GM12865 (cell line): Measurements from ENCODE around the gene ASCC2.
"Not testable (repeated sequence)": the region's sequence is repeated elsewhere in the genome, so short reads cannot be mapped to it uniquely, and the experiment has no call there.

Experiments
- DNase-seq: peaks from one replicate; pipeline ENCODE4 v3.0.0; 2010; ENCODE audit warnings: low read depth
- H3K4me3 ChIP-seq: 2 replicates; pipeline ENCODE4 v1.5.1; 2011; ENCODE audit warnings: mild to moderate bottlenecking, low read depth, low read length, control low read depth
- TF ChIP-seq, protein P1 (sequence below): IDR thresholded peaks from 2 replicates; pipeline ENCODE4 v1.5.1; 2011; ENCODE audit warnings: low read length, control low read depth, low read depth, inconsistent platforms; ENCODE audit not compliant: insufficient read depth; ENCODE audit errors: missing control alignments

Gene ASCC2

GRCh38 chr22:29870574-29870973 lies 32.5 kb upstream of the ASCC2 start:
- H3K4me3 ChIP-seq = no peak overlapping the region
- TF ChIP-seq, protein P1, sequence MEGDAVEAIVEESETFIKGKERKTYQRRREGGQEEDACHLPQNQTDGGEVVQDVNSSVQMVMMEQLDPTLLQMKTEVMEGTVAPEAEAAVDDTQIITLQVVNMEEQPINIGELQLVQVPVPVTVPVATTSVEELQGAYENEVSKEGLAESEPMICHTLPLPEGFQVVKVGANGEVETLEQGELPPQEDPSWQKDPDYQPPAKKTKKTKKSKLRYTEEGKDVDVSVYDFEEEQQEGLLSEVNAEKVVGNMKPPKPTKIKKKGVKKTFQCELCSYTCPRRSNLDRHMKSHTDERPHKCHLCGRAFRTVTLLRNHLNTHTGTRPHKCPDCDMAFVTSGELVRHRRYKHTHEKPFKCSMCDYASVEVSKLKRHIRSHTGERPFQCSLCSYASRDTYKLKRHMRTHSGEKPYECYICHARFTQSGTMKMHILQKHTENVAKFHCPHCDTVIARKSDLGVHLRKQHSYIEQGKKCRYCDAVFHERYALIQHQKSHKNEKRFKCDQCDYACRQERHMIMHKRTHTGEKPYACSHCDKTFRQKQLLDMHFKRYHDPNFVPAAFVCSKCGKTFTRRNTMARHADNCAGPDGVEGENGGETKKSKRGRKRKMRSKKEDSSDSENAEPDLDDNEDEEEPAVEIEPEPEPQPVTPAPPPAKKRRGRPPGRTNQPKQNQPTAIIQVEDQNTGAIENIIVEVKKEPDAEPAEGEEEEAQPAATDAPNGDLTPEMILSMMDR = no peak
- DNase-seq = no peak

DNA sequence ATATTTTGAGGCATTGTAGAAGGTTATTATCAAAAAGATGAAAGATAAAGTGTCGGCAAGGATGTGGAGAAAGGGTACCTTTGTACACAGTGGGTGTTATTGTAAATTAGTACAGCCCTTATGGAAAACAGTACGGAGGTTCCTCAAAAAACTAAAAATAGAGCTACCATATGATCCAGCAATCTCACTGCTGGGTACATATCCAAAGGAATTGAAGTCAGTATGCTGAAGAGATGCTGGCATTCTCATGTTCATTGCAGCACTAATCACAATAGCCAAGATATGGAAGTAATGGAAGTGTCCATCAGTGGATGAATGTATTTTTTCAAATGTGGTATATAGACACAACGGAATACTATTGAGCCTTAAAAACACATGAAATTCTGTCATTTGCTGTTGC lies 29.8 kb upstream of the ASCC2 start:
- no peak overlapping the region for H3K4me3 ChIP-seq
- DNase-seq = no peak
- TF ChIP-seq, protein P1 = no peak

DNA sequence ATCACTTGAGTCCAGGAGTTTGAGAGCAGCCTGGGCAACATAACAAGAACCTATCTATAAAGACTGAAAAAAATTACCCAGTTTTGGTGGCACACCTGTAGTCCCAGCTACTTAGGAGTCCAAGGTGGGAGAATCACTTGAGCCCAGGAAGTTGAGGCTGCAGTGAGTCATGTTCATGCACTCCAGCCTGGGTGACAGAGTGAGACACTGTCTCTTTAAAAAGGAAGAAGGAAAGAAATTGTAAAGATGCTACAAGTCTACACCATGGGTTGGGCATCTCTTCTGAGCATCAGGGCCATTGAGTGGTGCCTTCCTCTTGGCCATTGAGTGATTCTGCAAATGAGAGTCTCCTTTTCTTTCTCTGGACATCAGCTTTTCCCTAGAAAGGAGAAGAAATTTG lies 29.2 kb upstream of the ASCC2 start:
- no peak overlapping the region for H3K4me3 ChIP-seq
- TF ChIP-seq, protein P1 = no peak
- DNase-seq = no peak

DNA sequence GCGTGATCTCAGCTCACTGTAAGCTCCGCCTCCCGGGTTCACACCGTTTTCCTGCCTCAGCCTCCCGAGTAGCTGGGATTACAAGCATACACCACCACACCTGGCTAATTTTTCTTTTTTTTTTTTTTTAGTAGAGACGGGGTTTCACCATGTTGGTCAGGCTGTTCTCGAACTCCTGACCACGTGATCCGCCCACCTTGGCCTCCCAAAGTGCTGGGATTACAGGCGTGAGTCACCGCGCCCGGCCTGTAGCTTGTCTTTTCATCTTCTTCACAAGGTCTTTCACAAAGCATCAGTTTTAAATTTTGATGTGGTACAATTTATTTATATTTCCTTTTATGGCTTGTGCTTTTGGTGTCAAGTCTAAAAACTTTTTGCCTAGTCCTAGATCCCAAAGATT lies 27.5 kb upstream of the ASCC2 start:
- not testable (repeated sequence) for DNase-seq, H3K4me3 ChIP-seq

DNA sequence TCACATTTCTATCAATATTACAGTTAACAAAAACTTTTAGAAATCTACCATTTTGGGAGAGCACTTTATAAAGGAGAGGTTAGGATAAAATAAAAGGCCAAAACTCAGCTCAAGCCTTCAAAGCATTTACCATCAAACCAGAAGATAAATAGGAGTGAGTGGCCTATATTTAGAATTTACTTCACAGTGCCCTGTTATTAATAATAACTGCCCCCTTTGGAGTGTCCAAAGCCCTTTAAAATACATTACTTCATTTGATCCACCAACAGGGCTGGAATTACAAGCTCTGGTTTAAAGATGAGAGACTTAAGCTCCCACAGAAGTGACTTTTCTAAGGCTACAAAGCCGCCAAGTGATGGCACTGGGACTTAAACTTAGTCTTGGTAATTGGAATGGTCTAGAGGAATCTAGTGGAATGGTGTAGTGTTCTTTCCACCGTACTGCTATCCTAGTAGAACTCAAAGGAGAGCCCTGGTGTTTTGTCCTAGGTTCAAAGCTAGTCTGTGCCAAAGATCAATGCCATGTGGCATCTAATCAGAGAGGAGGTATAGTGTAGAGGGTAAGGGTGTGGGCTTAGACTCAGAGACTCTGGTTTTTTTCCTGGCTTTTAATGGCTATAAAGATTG lies 23.7 kb upstream of the ASCC2 start:
- DNase-seq = no peak
- TF ChIP-seq, protein P1 = no peak
- no peak overlapping the region for H3K4me3 ChIP-seq

DNA sequence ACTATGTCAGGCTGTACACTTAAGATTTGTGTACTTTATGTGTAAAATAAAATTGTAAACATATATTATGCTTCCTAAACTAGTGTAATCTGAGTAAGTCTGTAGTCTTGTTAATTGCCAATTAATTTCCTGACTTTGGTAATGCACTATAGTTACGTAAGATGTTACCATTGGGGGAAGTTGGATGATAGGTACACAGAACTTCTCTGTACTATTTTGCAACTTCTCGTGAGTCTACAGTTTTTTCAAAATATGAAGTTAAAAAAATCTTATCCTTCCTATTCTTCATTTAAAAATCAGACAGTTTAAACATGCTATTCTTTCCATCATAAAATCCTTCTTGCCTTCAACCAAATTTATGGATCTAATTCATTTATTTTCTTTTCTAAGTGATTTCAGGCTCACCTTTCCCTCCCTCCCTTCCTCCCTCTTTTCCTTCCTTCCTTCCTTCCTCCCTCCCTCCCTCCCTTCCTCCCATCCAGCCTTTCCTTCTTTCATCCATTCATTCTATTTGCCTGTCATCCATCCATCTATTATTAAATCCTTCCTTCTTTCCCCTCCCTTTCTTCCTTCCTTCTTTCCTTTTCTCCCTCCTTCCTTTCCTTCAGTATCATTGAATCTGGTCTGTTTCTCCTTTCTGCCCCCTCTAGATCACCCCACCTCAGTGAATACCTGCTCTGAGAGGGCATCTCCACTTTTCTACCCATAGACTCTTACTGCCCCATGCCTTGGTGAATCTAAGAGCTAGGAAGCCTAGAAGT lies 22.1 kb upstream of the ASCC2 start:
- DNase-seq = no peak
- no peak overlapping the region for H3K4me3 ChIP-seq
- TF ChIP-seq, protein P1 = no peak

DNA sequence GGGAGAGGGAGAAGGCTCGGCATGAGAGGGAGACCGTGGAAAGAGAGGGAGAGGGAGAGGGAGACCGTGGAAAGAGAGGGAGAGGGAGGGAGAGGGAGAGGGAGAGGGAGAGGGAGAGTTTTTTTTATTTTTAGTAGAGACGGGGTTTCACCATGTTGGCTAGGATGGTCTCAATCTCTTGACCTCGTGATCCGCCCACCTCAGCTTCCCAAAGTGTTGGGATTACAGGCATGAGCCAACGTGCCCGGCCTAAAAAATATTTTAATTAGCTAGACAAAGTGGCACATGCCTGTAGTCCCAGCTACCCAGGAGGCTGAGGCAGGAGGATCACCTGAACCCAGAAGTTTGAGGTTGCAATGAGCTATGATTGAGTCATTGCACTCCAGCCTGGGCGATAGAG lies 21.0 kb upstream of the ASCC2 start:
- not testable (repeated sequence) for H3K4me3 ChIP-seq, DNase-seq

DNA sequence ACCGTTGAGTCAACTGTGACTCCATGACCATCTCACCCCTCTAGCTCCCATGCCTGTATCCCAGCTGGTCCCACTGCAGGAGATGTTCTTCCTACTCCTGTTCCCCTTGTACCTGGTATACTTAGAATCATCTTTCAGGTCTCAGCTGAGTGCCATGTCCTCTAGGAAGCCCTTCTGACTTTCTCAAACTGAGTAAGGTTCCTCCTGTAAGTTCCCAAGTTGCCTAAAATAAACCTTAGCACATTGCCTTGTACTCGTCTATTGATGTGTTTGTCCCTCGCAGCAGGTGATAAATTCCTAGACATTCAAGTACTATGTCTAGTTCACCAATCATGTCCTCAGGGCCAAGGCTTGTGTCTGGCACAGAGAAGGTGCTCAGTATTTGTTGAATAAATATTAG lies 18.4 kb upstream of the ASCC2 start:
- H3K4me3 ChIP-seq = no peak overlapping the region
- DNase-seq = no peak
- TF ChIP-seq, protein P1 = no peak
